Stimulated activated naive CD8-positive, alpha-beta T cell treated with anti-CD3 and anti-CD28 coated beads, Interleukin-15, Interleukin-2, amounts not matched to agents 100 U/mL and 50 U/mL, for 24 hours (primary cell): ENCODE measurements around the gene OR6P1.

ENCODE experiments used
- ATAC-seq: fragments of 150-1000 bp; cut with Tn5 transposase; one replicate; pipeline ENCODE4 v1.10.0; 2021
- DNase-seq: peaks from one replicate; pipeline ENCODE4 v3.0.0; 2021

OR6P1 gene

GRCh38 chr1:158570480-158570879, at the start of gene OR6P1:
OR6P1 (minus strand) TSS chr1:158570580; CDS start chr1:158563604, 6,976 bp downstream.
- DNase-seq: no peak
- no peak for ATAC-seq

GRCh38 chr1:158613764-158614163, 43.4 kb upstream of the OR6P1 start:
- ATAC-seq (no peak), DNase-seq (no peak)

DNA sequence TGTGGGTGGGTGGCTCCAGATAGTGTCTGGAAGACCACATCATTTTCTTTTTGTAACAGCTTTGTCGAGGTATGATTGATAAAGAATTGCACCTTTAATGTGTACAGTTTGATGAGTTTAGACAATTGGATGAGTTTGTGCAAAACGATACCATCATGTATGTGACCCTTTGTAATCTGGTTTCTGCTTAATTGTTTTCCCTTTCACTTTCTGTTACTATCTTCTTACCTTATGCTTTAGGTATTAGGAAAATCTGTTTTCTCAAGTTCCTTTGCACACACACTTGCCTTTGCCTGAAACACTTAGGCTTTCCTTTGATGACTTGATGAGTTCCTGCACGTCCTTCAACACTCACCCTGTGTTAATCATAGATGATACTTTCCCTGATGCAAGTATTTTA, 41.5 kb upstream of the OR6P1 start:
- ATAC-seq (no peak), DNase-seq (no peak)

DNA sequence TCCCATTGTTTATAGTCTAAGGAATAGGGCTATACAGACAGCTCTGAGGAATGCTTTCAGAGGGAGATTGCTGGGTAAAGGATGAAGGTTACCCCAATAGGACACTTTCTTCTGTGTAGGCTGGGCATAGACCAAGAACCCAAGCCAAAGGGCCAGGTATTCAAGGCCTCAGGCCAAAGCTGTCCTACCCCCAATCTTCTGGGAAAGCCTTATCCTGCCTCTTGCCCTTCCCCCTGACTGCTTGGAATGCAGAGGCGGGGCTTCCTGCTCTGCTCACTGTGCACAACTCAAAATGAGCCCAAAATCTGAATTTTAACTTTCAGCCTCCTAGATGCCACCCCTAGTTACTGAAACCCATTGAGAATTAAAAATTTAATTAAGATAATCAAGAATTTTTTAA, 36.9 kb upstream of the OR6P1 start:
- ATAC-seq (no peak), DNase-seq (no peak)

DNA sequence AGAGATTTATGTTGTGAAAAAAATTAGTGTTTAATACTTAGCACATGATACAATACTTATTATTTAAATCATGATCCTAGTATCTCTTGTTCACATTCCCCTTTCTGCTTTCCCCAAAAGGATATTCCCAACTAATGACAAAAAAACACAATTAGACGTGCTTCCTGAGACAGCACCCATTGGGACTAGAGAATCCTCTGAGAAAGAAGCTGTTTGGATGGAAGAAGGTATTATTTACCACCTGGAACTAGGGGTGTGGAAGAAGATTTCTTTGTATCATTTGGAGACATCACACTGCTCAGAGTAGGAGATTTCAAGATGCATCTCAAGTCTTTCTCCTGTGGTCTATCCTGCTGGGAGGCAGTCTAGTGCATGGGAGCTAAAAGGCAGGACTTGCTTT, 34.6 kb upstream of the OR6P1 start, which contains the start of gene OR10Z1:
OR10Z1 (plus strand) TSS at position 301 of the 400 bp plus-strand sequence. CDS start 1,171 bp downstream, outside the sequence.
- DNase-seq: no peak
- ATAC-seq: no peak

DNA sequence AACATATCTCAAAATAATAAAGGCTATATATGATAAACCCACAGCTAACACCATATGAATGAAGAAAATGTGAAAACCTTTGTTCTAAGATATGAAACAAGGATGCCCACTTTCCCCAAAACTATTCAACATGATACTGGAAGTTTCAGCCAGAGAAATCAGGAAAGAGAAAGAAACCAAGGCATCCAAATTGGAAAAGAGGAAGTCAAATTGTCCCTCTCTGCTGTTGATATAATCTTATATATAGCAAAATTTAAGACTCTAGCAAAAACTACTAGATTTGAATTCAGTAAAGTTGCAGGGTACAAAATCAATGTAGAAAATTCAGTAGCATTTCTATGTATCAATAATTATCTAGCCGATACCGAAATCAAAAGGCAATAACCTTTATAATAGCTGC, 30.4 kb upstream of the OR6P1 start:
- no peak for DNase-seq
- no peak for ATAC-seq

DNA sequence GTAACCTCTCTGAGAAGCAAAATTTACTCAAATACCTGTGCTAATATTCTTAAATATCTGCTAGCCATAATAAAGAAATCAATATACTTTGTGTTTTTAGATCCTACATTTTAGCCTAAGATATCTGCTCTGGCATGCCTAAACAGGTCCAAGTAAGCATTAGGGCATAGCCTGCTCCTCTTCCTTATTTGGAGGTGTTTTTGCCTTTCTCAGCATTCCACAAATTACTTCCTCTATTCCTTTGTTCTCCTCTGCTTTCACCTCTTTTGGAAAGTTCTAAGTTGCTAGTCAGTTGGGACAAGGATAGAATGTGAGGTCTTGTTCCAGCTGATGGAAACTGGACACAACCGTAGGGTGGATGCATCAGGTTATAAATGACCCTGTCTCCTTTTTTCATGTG, 16.6 kb upstream of the OR6P1 start:
- ATAC-seq (no peak), DNase-seq (no peak)

- no peak for ATAC-seq
- DNase-seq: no peak
Observed at GRCh38 chr1:158583962-158584361, 13.6 kb upstream of the OR6P1 start.

GRCh38 chr1:158579733-158580132, 9.4 kb upstream of the OR6P1 start, which contains the start of gene OR10X1:
OR10X1 (minus strand) TSS chr1:158579899; CDS start chr1:158579899, 0 bp downstream.
- DNase-seq (no peak), ATAC-seq (no peak)

- ATAC-seq (no peak), DNase-seq (no peak)
Observed at GRCh38 chr1:158577561-158577960, 7.2 kb upstream of the OR6P1 start.

DNA sequence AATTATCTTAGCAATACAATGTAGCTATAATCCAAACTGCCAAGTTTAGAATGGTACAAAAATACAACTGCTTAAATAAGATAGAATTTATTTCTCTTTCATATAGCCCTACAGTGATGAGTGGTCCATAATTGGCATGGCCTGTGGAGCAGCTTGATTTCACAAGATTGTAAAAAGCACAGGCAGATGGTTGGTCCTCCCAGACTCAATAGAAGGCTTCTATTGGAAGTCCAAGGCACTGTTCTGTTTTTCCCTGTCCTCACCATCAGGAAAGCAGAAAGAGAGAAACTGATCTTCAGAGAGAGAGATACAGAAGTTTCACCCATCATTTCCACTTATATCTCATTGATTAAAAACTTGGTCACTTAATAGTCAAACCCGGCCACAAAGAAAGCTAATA, 1.8 kb upstream of the OR6P1 start:
- DNase-seq (no peak), ATAC-seq (no peak)

GRCh38 chr1:158564608-158565007, 5.8 kb downstream of the OR6P1 start:
- DNase-seq (no peak), ATAC-seq (no peak)

- no peak for DNase-seq
- ATAC-seq: no peak
Observed at GRCh38 chr1:158563853-158564252, 6.5 kb downstream of the OR6P1 start.

- DNase-seq: no peak
- ATAC-seq: no peak
Observed at GRCh38 chr1:158559696-158560095, 10.7 kb downstream of the OR6P1 start.

- DNase-seq (no peak), ATAC-seq (no peak)
Observed at GRCh38 chr1:158554352-158554751, 16.0 kb downstream of the OR6P1 start, which contains the start of gene OR6Y1. OR6Y1 (minus strand) TSS chr1:158554405; CDS start chr1:158548105, 6,300 bp downstream.

DNA sequence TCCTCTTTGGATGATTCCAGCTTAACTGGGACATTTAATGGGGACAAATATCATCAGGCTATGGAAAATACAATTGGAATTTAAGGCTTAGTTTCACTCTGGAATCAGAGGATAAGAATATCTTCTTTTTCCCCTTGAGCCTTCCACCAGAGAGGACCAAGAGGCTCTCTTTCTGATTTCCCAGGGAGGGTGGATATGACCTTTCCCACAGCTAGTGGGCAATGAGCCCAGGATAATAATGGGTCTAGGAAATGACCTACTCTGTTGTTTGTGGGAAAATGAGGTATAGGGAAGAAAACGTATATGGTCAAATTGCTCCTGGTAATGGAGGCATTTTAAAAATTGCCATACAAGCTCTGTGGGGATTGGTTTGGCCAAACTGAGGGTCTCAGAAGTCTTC, 18.1 kb downstream of the OR6P1 start:
- ATAC-seq: no peak
- DNase-seq: no peak

DNA sequence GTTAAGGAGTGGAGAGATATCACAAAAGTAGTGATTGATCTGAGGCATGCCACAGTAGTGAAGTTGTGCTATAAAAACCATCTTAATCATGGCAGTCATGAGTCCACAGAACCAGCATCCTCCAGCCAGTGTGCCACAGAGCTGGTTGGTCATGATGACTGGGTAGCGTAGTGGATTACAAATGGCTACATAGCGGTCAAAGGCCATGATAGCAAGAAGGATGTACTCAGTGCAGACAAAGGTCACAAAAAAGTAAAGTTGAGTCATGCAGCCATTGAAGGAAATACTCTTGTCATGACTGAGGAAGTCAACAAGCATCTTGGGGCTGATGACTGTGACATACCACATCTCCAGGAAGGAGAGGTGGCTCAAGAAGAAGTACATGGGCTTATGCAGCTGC, 22.8 kb downstream of the OR6P1 start:
- ATAC-seq: no peak

DNA sequence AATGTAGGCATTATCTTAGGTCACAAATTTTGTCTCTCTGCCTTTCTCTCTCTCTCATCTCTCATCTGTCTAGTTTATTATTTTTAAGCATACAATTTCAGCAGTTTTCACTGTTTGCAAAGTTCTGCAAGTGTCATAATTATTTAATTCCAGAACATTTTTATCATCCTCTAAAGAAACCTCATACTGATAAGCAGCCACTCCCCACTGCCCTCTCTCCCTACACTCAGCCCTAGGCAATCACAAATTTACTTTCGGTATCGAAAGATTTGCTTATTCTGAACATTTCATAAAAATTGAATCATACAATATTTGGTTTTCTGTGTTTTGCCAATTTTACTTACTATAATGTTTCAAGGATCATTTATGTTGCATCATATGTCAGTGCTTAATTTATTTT, 32.8 kb downstream of the OR6P1 start:
- DNase-seq (no peak), ATAC-seq (no peak)

More for the DNA sequence above, 22.8 kb downstream of the OR6P1 start:
- DNase-seq: no peak

DNA sequence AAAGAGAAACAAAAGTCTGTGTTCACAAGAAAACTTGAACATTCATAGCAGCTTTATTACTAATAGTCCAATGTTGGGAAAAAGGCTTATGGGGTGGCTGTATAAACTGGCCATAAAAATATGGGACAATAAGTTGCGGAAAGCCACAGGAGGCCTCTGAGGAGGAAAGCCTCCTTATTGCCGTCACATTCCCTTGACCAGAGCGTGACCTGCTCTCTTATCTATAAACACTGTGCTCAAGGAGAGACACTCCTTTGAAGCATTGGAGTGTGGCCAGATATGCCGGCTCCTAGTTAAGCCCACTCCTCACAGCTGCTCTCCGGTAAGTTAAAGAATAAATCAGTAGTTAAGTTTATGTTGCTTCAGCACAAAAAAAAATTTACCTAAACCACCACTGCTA, 35.9 kb downstream of the OR6P1 start:
- no peak for ATAC-seq
- no peak for DNase-seq

DNA sequence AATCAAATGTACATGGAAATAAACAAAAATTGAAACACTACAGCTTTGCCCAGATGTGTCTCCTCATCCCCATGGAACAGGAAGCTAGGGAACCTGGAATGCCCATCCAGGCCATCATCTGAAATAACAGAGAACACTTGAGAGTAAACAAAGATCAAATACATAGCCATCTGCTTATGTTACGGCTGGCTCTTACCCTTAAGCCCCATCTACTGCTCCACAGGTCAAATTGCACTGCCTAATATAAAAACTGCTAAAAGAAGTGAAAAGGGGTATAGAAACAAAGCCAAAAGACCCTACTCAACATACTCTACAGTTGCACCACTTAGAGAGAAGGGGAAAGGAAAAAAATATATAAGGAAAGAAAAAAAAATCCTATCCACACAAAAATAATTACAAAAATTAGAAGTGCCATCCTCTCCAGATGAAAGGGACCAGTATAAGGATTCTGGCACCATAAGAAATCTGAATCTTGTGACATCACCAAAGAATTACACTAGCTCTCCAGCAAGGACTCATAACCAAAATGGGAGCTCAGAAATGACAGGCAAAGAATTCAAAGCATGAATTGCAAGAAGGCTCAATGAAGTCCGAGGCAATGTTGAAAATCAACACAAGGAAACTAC, 43.1 kb downstream of the OR6P1 start:
- no peak for ATAC-seq
- no peak for DNase-seq

GRCh38 chr1:158521666-158522058, 48.7 kb downstream of the OR6P1 start:
- no peak for DNase-seq
- no peak for ATAC-seq

- ATAC-seq (no peak), DNase-seq (no peak)
Observed at GRCh38 chr1:158520955-158521665, 49.3 kb downstream of the OR6P1 start.

- no peak for DNase-seq
- no peak for ATAC-seq
Observed at GRCh38 chr1:158520021-158520420, 50.4 kb downstream of the OR6P1 start.

GRCh38 chr1:158516966-158517365, 53.4 kb downstream of the OR6P1 start:
- DNase-seq (no peak), ATAC-seq (no peak)
